Liver (tissue), 9 donors: ENCODE results near the gene BANK1. TPM values are rescaled to one million over a fixed set of nuclear protein-coding genes. Genes with fewer than 3 reads are reported as not detected.

Source experiments
- DNase-seq: peaks from one replicate; pipeline ENCODE4 v3.0.0-alpha.2; 2017; ENCODE audit warnings: low spot score
- H3K27ac ChIP-seq, 2 donors: one replicate each; pipeline ENCODE4 v1.7.0; 2013; ENCODE audit warnings: inconsistent platforms in 2 of 2, low read length in 2 of 2, control low read depth in 1 of 2, low read depth in 1 of 2, mild to moderate bottlenecking in 1 of 2
- H3K27me3 ChIP-seq, 4 donors: one replicate each; pipeline versions ENCODE4 v1.6.1 to v1.7.0; 2013; ENCODE audit warnings: low read length in 3 of 4, inconsistent platforms in 1 of 4, mild to moderate bottlenecking in 1 of 4, moderate library complexity in 1 of 4; ENCODE audit not compliant: control insufficient read depth in 4 of 4, insufficient read depth in 4 of 4
- H3K36me3 ChIP-seq, 4 donors: one replicate each; pipeline versions ENCODE4 v1.6.1 to v1.7.0; 2013; ENCODE audit warnings: low read length in 3 of 4, mild to moderate bottlenecking in 3 of 4, low read depth in 1 of 4, moderate library complexity in 1 of 4; ENCODE audit not compliant: control insufficient read depth in 4 of 4, insufficient read depth in 3 of 4
- H3K4me1 ChIP-seq, 4 donors: one replicate each; pipeline versions ENCODE4 v1.6.1 to v1.7.0; 2013; ENCODE audit warnings: low read length in 3 of 4, mild to moderate bottlenecking in 3 of 4, moderate library complexity in 1 of 4; ENCODE audit not compliant: control insufficient read depth in 4 of 4, insufficient read depth in 4 of 4
- H3K4me3 ChIP-seq, 3 donors: one replicate each; pipeline versions ENCODE4 v1.6.1 to v1.7.0; 2013; ENCODE audit warnings: low read length in 3 of 3, control low read depth in 1 of 3, low read depth in 1 of 3, mild to moderate bottlenecking in 1 of 3
- H3K9ac ChIP-seq, 2 donors: one replicate each; pipeline ENCODE4 v1.7.0; 2013; ENCODE audit warnings: low read length in 2 of 2, mild to moderate bottlenecking in 2 of 2, moderate library complexity in 2 of 2, control low read depth in 1 of 2, low read depth in 1 of 2
- H3K9me3 ChIP-seq, 4 donors: one replicate each; pipeline versions ENCODE4 v1.6.1 to v1.7.0; 2013; ENCODE audit warnings: low read length in 3 of 4; ENCODE audit not compliant: control insufficient read depth in 4 of 4
- ATF3 ChIP-seq: IDR thresholded peaks from 2 replicates; pipeline ENCODE4 v1.6.1; 2016; ENCODE audit warnings: antibody characterized with exemption
- EGR1 ChIP-seq, 2 donors: IDR thresholded peaks; 2 replicates each; pipeline ENCODE4 v1.6.1; 2016 to 2018; ENCODE audit warnings: antibody characterized with exemption in 2 of 2, low read depth in 2 of 2
- FOXA1 ChIP-seq: IDR thresholded peaks from 2 replicates; pipeline ENCODE4 v1.6.1; 2016; ENCODE audit warnings: antibody characterized with exemption
- FOXA2 ChIP-seq: IDR thresholded peaks from 2 replicates; pipeline ENCODE4 v1.6.1; 2016; ENCODE audit warnings: antibody characterized with exemption
- GABPA ChIP-seq, 2 donors: IDR thresholded peaks in 1 of 2; conservative IDR thresholded peaks in 1 of 2; 2 replicates each; pipeline ENCODE4 v1.6.1; 2016; ENCODE audit warnings: antibody characterized with exemption in 2 of 2, mild to moderate bottlenecking in 1 of 2, moderate library complexity in 1 of 2
- HNF4A ChIP-seq, 2 donors: conservative IDR thresholded peaks; 2 replicates each; pipeline ENCODE4 v1.6.1; 2016; ENCODE audit warnings: antibody characterized with exemption in 2 of 2, mild to moderate bottlenecking in 2 of 2
- HNF4G ChIP-seq: IDR thresholded peaks from 2 replicates; pipeline ENCODE4 v1.6.1; 2016; ENCODE audit warnings: antibody characterized with exemption
- JUND ChIP-seq, 2 donors: IDR thresholded peaks; 2 replicates each; pipeline ENCODE4 v1.6.1; 2016; ENCODE audit warnings: antibody characterized with exemption in 2 of 2
- MAX ChIP-seq: IDR thresholded peaks from 2 replicates; pipeline ENCODE4 v1.6.1; 2016; ENCODE audit warnings: antibody characterized with exemption
- NR2F2 ChIP-seq: IDR thresholded peaks from 2 replicates; pipeline ENCODE4 v1.6.1; 2016; ENCODE audit warnings: antibody characterized with exemption
- RAD21 ChIP-seq, 2 donors: IDR thresholded peaks; 2 replicates each; pipeline ENCODE4 v1.6.1; 2016; ENCODE audit warnings: antibody characterized with exemption in 2 of 2, mild to moderate bottlenecking in 2 of 2
- RXRA ChIP-seq, 2 donors: IDR thresholded peaks; 2 replicates each; pipeline ENCODE4 v1.6.1; 2017 to 2018; ENCODE audit warnings: antibody characterized with exemption in 2 of 2, mild to moderate bottlenecking in 1 of 2
- SP1 ChIP-seq: IDR thresholded peaks from 2 replicates; pipeline ENCODE4 v1.6.1; 2018; ENCODE audit warnings: antibody characterized with exemption, mild to moderate bottlenecking
- TAF1 ChIP-seq: conservative IDR thresholded peaks from 2 replicates; pipeline ENCODE4 v1.6.1; 2016; ENCODE audit warnings: antibody characterized with exemption, mild to moderate bottlenecking
- YY1 ChIP-seq: IDR thresholded peaks from 2 replicates; pipeline ENCODE4 v1.6.1; 2016; ENCODE audit warnings: antibody characterized with exemption, mild to moderate bottlenecking
- ZBTB33 ChIP-seq: IDR thresholded peaks from 2 replicates; pipeline ENCODE4 v1.6.1; 2016; ENCODE audit warnings: antibody characterized with exemption
- WGBS: extraction: QIAGEN DNeasy Blood & Tissue Kit; methylation state at CpG from one replicate; pipeline ENCODE4 v1.1.7; 2013; 5-methylcytosine and 5-hydroxymethylcytosine counted together
- polyA plus RNA-seq, 2 donors: library from polyadenylated mRNA; stranded (reverse) in 1 of 2; unstranded in 1 of 2; fragments of 200-250 nt in 1 of 2; fragments of >200 nt in 1 of 2; fragmentation: Nextera tagmentation in 1 of 2; extraction: Ambion mirVana in 1 of 2; gene quantifications; one replicate each; pipeline versions ENCODE4 v1.2.1 to v1.2.3, GENCODE V29; 2013 to 2015
- total RNA-seq, 2 donors: library from RNA; depleted of rRNA; stranded (reverse); fragments of >200 nt; gene quantifications; one replicate each; pipeline ENCODE4 v1.2.3, GENCODE V29; 2014
- TF ChIP-seq, protein P1 (sequence below): IDR thresholded peaks from 2 replicates; pipeline ENCODE4 v1.6.1; 2016; ENCODE audit warnings: antibody characterized with exemption, mild to moderate bottlenecking
- donor health status: healthy.
- donor health status: healthy.
- donor health status: healthy.
- donor health status: healthy.
- donor health status: healthy.

Gene BANK1
- total and polyA plus RNA-seq, 4 donors = 0.06 to 1.7 (median 0.35) TPM

GRCh38 chr4:101871962-101872676, 81.6 kb downstream of the BANK1 start:
- no peak overlapping the region for H3K27ac ChIP-seq
- H3K27me3 ChIP-seq = peaks cover 0 to 2% (median 0%) of the 10 kb centered on the region in 4 donors
- no peak for DNase-seq
- no peaks in the 10 kb centered on the region for H3K4me1 ChIP-seq
- 73% methylated on average over 2 of the region's 2 CpGs for WGBS
- H3K36me3 ChIP-seq = no peaks in the 10 kb centered on the region
- H3K4me3 ChIP-seq = no peak overlapping the region
- TF ChIP-seq, protein P1, sequence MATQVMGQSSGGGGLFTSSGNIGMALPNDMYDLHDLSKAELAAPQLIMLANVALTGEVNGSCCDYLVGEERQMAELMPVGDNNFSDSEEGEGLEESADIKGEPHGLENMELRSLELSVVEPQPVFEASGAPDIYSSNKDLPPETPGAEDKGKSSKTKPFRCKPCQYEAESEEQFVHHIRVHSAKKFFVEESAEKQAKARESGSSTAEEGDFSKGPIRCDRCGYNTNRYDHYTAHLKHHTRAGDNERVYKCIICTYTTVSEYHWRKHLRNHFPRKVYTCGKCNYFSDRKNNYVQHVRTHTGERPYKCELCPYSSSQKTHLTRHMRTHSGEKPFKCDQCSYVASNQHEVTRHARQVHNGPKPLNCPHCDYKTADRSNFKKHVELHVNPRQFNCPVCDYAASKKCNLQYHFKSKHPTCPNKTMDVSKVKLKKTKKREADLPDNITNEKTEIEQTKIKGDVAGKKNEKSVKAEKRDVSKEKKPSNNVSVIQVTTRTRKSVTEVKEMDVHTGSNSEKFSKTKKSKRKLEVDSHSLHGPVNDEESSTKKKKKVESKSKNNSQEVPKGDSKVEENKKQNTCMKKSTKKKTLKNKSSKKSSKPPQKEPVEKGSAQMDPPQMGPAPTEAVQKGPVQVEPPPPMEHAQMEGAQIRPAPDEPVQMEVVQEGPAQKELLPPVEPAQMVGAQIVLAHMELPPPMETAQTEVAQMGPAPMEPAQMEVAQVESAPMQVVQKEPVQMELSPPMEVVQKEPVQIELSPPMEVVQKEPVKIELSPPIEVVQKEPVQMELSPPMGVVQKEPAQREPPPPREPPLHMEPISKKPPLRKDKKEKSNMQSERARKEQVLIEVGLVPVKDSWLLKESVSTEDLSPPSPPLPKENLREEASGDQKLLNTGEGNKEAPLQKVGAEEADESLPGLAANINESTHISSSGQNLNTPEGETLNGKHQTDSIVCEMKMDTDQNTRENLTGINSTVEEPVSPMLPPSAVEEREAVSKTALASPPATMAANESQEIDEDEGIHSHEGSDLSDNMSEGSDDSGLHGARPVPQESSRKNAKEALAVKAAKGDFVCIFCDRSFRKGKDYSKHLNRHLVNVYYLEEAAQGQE = no peak
- TF ChIP-seq HNF4G (no peak), NR2F2 (no peak), ATF3 (no peak)
- no peak overlapping the region for H3K9ac ChIP-seq
- H3K9me3 ChIP-seq = no peaks in the 10 kb centered on the region

DNA sequence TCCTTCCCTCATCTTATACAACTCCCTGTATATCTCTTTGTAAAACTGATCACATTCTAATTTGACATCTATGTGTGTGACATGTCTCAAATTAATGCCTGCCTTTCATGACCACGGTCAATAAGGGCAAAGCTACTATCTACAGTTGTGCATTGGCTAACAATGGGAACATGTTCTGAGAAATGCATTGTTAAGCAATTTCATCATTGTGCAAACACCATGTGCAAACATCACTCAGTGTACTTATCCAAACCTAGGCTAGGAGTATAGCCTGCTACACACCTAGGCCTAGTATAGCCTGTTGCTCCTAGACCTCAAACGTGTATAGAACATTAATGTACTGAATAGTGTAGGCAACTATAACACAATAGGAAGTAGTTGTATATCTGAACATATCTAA, 95.0 kb downstream of the BANK1 start:
- Histone ChIP-seq H3K36me3 (no peaks in the 10 kb centered on the region), H3K4me1 (peaks cover 0 to 1% (median 0%) of the 10 kb centered on the region in 4 donors), H3K9ac (no peak overlapping the region), H3K4me3 (no peak overlapping the region), H3K27ac (no peak overlapping the region), H3K9me3 (no peaks in the 10 kb centered on the region), H3K27me3 (no peaks in the 10 kb centered on the region)
- no peak for DNase-seq
- TF ChIP-seq HNF4G (no peak), YY1 (no peak), FOXA1 (peak; percentile 45), FOXA2 (peak; percentile 26), HNF4A (conservative IDR thresholded peaks at IDR 0.05) (peak in 1 of 2 donors; percentile 15)
- WGBS = 36% methylated on average over 2 of the region's 2 CpGs

GRCh38 chr4:101886826-101887225, 96.3 kb downstream of the BANK1 start:
- H3K4me1 ChIP-seq = peaks cover 0 to 1% (median 0%) of the 10 kb centered on the region in 4 donors
- H3K9me3 ChIP-seq = no peaks in the 10 kb centered on the region
- WGBS = 87% methylated on average over 3 of the region's 3 CpGs
- no peak overlapping the region for H3K27ac ChIP-seq
- no peaks in the 10 kb centered on the region for H3K36me3 ChIP-seq
- no peak overlapping the region for H3K4me3 ChIP-seq
- no peaks in the 10 kb centered on the region for H3K27me3 ChIP-seq
- no peak for DNase-seq
- H3K9ac ChIP-seq = no peak overlapping the region
- TF ChIP-seq RAD21 (IDR thresholded peaks at IDR 0.05) = no peak
- TF ChIP-seq FOXA1 = no peak
- no peak for TF ChIP-seq GABPA (IDR thresholded peaks at IDR 0.05 in 1 of 2, conservative IDR thresholded peaks at IDR 0.05 in 1 of 2)
- no peak for TF ChIP-seq FOXA2
- no peak for TF ChIP-seq NR2F2
- no peak for TF ChIP-seq HNF4A (conservative IDR thresholded peaks at IDR 0.05)
- TF ChIP-seq ATF3 = no peak
- no peak for TF ChIP-seq SP1
- no peak for TF ChIP-seq RXRA (IDR thresholded peaks at IDR 0.05)
- TF ChIP-seq, protein P1 = no peak
- no peak for TF ChIP-seq MAX
- TF ChIP-seq EGR1 (IDR thresholded peaks at IDR 0.05; ENCODE audit: low read depth in 2 of 2) = no peak
- no peak for TF ChIP-seq ZBTB33
- TF ChIP-seq JUND (IDR thresholded peaks at IDR 0.05) = no peak
- no peak for TF ChIP-seq TAF1
- no peak for TF ChIP-seq HNF4G
